HG02678 (cell line): ENCODE measurements around the gene OR6B1.
"Not testable (repeated sequence)": the region's sequence is repeated elsewhere in the genome, so short reads cannot be mapped to it uniquely, and the experiment has no call there.

ENCODE experiments used
- ATAC-seq: cut with Tn5 transposase; IDR thresholded peaks from one replicate; pipeline ENCODE4 v1.9.1; 2021; ENCODE audit warnings: mild to moderate bottlenecking, moderate library complexity; ENCODE audit not compliant: unreplicated experiment

The OR6B1 gene

GRCh38 chr7:144037414-144038035 is 37.4 kb downstream of the OR6B1 start:
- ATAC-seq = no peak

- ATAC-seq = no peak
Measured at GRCh38 chr7:144038887-144039286, 38.8 kb downstream of the OR6B1 start.

GRCh38 chr7:144048648-144049047 is 48.5 kb downstream of the OR6B1 start, which contains the start of gene OR2A5:
OR2A5 (plus strand) TSS chr7:144048948; CDS start chr7:144050402, 1,454 bp downstream.
- ATAC-seq = no peak

- no peak for ATAC-seq
Measured at GRCh38 chr7:144049491-144049890, 49.4 kb downstream of the OR6B1 start.

GRCh38 chr7:144050093-144050492 is 50.0 kb downstream of the OR6B1 start:
- no peak for ATAC-seq

- ATAC-seq = not testable (repeated sequence)
Measured at GRCh38 chr7:144050884-144051283, 50.8 kb downstream of the OR6B1 start.

- ATAC-seq = no peak
Measured at GRCh38 chr7:144057954-144058353, 57.8 kb downstream of the OR6B1 start.
